DMS53 (cell line): ENCODE data around the gene HAUS3.
"Not testable (repeated sequence)": the region's sequence is repeated elsewhere in the genome, so short reads cannot be mapped to it uniquely, and the experiment has no call there.

Source experiments
- DNase-seq: peaks from one replicate; lab custom pipeline; 2025; lab: John Stamatoyannopoulos, UW

Gene HAUS3

DNA sequence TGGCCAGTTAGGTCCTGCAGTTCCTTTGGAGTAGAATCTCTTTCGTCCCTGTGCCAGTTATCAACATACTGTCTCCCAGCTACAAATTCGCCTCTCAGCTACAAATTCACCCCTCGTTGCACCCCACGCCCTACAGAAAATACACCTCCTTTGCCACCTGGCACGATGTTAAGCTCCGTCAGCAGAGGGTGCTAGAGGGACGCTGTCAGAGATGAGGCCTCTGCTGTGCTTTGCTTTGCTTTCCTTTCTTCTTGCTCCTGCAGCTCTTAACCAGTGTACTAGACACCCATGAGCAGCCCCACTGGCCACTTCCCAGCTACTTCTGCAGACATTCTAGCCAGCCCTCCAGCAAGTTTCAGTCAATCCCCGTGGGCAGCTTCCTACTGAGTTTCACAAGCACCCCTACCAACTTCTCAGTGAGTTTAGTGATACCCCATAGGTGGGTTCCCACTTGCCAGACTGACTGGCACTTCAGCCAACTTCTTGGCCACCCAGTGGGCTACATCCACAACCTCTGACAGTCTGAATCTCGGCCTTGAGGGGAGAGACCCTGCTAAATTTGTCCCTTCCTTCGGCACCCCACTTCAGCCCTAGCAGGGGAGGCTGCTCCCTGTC is 21.8 kb downstream of the HAUS3 start:
- peak; percentile 94 for DNase-seq

- no peak for DNase-seq
Observed at GRCh38 chr4:2219233-2219760, 22.6 kb downstream of the HAUS3 start.

GRCh38 chr4:2218436-2218835 is 23.5 kb downstream of the HAUS3 start:
- DNase-seq: no peak

DNA sequence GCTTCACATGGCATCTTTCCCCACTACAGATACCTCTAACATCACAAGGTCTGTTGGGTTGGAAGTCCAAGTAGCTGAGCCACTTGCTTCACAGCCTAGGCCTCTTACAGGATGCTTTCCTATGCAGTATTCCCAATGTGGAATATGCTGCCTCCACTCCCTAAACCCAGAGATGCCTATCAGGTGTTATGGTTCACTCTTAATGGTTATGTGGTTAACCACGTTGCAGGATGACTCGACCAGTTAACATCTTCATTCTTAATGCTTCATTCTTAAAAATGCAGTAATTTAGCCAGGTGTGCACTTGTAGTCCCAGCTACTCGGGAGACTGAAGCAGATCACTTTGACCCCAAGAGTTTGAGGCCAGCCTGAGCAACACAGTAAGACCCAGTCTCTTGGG is 24.2 kb downstream of the HAUS3 start:
- no peak for DNase-seq

DNA sequence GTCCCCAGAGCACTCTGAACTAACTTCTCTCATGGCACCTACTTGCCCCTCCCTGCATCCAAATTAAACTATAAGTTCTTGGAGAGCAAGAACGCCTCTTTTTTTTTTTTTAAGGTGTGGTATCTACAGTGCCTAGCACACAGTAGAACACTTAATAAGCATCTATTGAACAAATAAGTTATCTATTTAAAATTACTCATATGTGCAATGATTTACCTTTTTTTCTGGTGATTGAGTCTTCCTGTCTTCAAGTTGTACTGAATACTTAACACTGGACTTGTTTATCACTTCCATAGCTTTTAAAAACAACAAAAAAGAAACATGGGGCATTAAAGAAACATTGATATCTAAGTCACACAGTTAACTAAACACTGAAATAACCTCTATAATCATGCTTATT is 29.1 kb downstream of the HAUS3 start:
- DNase-seq: no peak

- DNase-seq: not testable (repeated sequence)
Observed at GRCh38 chr4:2202789-2203188, 39.1 kb downstream of the HAUS3 start.

GRCh38 chr4:2194496-2194895 is 47.4 kb downstream of the HAUS3 start:
- DNase-seq: no peak

DNA sequence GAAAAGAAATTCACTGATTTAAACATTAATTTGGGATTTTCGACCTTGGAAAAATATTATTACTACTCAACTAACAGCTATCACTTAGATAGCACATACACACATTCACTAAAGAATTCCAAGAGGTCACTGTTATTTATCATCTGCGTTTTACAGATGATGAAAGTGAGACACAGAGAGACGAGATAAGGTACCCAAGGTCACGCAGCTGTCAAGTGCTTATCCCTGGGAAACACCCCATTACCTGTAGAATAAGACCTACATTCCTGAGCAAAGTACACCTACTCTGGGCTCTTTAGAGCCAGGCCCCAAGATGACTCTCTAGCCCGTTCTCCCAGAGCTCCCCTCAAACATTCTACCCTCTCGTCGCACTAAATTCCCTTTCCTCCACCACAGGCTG is 48.6 kb downstream of the HAUS3 start:
- no peak for DNase-seq

DNA sequence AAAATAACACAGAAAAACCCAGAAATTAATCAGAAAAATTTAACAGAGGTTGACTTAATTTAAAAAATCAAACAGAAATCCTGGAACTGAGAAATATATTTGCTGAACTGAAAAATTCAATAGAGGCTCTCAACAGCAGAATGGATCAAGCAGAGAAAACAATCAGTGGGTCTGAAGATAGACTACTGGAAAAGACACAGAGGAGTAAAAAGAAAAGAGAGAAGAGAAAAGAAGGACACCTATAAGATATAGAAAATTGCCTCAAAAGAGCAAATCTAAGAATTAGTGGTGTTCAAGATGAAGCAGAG is 55.1 kb downstream of the HAUS3 start:
- no peak for DNase-seq

DNA sequence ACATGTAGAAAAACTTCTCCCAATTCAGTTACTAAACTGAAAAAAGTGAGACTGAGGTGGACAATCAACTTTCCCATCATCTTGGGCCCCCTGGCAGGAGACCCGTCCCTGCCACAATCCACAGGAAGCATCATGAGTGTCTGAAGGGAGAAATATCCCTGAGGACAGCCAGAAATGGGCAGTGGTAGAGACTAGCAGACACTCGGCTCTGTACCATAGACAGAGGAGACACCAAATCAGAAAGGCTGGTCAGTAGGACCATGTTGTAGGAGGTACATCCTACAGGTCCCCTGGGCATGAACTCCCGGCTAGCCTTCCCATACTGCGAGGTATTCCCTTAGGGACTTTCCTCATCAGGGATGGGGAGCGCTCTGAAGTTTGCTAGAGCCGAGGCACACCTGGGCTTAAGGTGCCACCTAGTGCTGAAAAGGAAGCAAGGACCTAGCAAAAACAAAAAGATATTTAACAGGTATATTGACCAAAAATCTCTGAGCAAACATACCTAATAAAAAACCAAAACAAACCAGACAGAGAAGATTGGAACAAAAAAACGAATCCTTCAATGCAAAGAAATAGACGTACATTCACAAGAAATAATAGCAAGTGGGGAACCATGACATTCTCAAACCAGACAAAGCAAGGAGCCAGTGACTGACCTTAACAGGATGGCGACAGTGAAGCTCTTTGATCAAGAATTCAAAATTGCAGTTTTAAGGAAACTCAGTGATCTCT is 55.6 kb downstream of the HAUS3 start:
- DNase-seq: peak; percentile 93

DNA sequence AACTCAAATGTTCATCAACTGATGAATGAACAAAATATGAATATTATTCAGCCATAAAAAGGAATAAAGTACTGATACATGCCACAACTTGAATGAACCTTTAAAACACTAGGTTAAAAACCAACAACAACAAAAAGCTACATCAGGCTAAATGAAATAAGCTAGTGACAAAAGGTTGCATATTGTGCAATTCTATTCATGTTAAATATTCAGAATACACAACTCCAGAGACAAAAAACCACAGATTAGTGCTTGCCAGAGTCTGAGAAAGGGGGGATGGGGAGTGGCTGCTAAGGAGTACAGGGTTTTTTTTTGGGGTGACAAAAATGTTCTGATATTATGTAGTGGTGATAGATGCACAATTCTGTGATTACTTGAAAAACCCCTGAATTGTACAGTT is 58.5 kb downstream of the HAUS3 start:
- no peak for DNase-seq

DNA sequence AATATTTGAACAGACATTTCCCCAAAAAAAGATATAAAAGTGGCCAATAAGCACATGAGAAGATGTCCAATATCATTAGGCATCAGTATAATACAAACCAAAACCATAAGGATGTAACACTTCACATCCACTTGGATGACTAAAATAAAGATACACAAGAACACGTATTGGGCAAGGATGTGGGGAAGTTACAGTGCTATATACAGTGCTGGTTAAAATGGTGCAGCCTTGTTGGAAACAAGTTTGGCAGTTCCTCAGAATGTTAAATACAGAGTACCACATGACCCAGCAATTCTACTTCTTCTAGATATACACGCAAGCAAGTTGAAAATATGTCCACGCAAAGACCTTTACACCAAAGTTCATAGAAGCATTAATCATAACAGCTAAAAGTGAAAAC is 58.9 kb downstream of the HAUS3 start:
- DNase-seq: no peak

DNA sequence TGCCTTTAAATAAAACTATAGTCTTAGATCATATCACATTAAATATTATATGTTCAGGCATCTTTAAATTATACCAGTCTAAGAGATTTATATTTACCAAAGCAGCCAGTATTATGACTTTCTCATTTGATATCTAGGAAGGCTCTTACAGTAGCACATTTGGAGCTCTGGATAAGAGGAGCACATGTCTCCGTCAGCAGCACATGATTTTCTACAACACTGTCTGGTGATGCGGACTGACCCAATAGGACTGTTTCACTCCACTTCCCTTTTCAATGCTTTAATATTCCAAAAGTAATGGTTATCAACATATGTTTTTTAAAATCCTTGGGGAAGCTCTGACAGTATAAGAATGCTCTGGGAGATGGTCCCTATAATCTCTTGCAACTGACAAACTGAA is 61.5 kb downstream of the HAUS3 start:
- no peak for DNase-seq

GRCh38 chr4:2179717-2180116 is 62.2 kb downstream of the HAUS3 start:
- DNase-seq: no peak

- no peak for DNase-seq
Observed at GRCh38 chr4:2178986-2179385, 62.9 kb downstream of the HAUS3 start.
